ENCODE results near the gene SVOP. TPM values are rescaled to one million over a fixed set of nuclear protein-coding genes. Genes with fewer than 3 reads are reported as not detected.
"Not testable (repeated sequence)": the region's sequence is repeated elsewhere in the genome, so short reads cannot be mapped to it uniquely, and the experiment has no call there.

SVOP gene
- total and polyA plus RNA-seq, 2 donors (not counting 1 experiment from before 2014, with no cell fraction given) = not detected

GRCh38 chr12:108875682-108876361 is 145.0 kb downstream of the SVOP start:
- no peak overlapping the region for H3K9ac ChIP-seq (ENCODE audit: insufficient read depth, low read length)
- H3K4me1 ChIP-seq (ENCODE audit: control insufficient read depth, extremely low read depth, insufficient read depth, low read length) = no peaks in the 10 kb centered on the region
- no peak overlapping the region for H3K4me3 ChIP-seq (replicated peaks in 1 of 4; ENCODE audit: control extremely low read depth in 1 of 4, insufficient read depth in 1 of 4, low read depth in 3 of 4, low read length in 4 of 4)
- DNase-seq (ENCODE audit: low read depth in 2 of 2) = no peak
- no peak overlapping the region for H3K4me2 ChIP-seq (ENCODE audit: extremely low read depth, insufficient read depth, low read length)
- no peaks in the 10 kb centered on the region for H4K20me1 ChIP-seq (ENCODE audit: control insufficient read depth, extremely low read depth, insufficient read depth, low read length)
- no peaks in the 10 kb centered on the region for H3K36me3 ChIP-seq (ENCODE audit: control insufficient read depth, insufficient read depth, low read length)
- H3K27ac ChIP-seq (ENCODE audit: insufficient read depth, low read length) = no peak overlapping the region
- H3K9me3 ChIP-seq (ENCODE audit: control insufficient read depth, insufficient read depth, low read depth, low read length) = no peaks in the 10 kb centered on the region
- no peaks in the 10 kb centered on the region for H3K27me3 ChIP-seq (ENCODE audit: control insufficient read depth, insufficient read depth, low read length)
- no peak overlapping the region for H2AFZ ChIP-seq (ENCODE audit: low read length)
- no peaks in the 10 kb centered on the region for H3K79me2 ChIP-seq (ENCODE audit: control insufficient read depth, insufficient read depth, low read length)
- TF ChIP-seq, protein P1, sequence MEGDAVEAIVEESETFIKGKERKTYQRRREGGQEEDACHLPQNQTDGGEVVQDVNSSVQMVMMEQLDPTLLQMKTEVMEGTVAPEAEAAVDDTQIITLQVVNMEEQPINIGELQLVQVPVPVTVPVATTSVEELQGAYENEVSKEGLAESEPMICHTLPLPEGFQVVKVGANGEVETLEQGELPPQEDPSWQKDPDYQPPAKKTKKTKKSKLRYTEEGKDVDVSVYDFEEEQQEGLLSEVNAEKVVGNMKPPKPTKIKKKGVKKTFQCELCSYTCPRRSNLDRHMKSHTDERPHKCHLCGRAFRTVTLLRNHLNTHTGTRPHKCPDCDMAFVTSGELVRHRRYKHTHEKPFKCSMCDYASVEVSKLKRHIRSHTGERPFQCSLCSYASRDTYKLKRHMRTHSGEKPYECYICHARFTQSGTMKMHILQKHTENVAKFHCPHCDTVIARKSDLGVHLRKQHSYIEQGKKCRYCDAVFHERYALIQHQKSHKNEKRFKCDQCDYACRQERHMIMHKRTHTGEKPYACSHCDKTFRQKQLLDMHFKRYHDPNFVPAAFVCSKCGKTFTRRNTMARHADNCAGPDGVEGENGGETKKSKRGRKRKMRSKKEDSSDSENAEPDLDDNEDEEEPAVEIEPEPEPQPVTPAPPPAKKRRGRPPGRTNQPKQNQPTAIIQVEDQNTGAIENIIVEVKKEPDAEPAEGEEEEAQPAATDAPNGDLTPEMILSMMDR (conservative IDR thresholded peaks at IDR 0.05 in 1 of 2, IDR thresholded peaks at IDR 0.05 in 1 of 2; ENCODE audit: low read depth in 1 of 2, low read length in 2 of 2) = no peak
- TF ChIP-seq EZH2 (IDR thresholded peaks at IDR 0.05; ENCODE audit: low read length, missing control alignments) = no peak

- Histone ChIP-seq H3K4me1 (ENCODE audit: control insufficient read depth, extremely low read depth, insufficient read depth, low read length) (no peaks in the 10 kb centered on the region), H3K4me3 (replicated peaks in 1 of 4; ENCODE audit: control extremely low read depth in 1 of 4, insufficient read depth in 1 of 4, low read depth in 3 of 4, low read length in 4 of 4) (no peak overlapping the region), H3K27me3 (ENCODE audit: control insufficient read depth, insufficient read depth, low read length) (no peaks in the 10 kb centered on the region), H3K9me3 (ENCODE audit: control insufficient read depth, insufficient read depth, low read depth, low read length) (no peaks in the 10 kb centered on the region), H3K79me2 (ENCODE audit: control insufficient read depth, insufficient read depth, low read length) (no peaks in the 10 kb centered on the region), H3K27ac (ENCODE audit: insufficient read depth, low read length) (no peak overlapping the region), H3K9ac (ENCODE audit: insufficient read depth, low read length) (no peak overlapping the region), H3K36me3 (ENCODE audit: control insufficient read depth, insufficient read depth, low read length) (no peaks in the 10 kb centered on the region), H2AFZ (ENCODE audit: low read length) (no peak overlapping the region), H3K4me2 (ENCODE audit: extremely low read depth, insufficient read depth, low read length) (no peak overlapping the region), H4K20me1 (ENCODE audit: control insufficient read depth, extremely low read depth, insufficient read depth, low read length) (no peaks in the 10 kb centered on the region)
- TF ChIP-seq, protein P1 (conservative IDR thresholded peaks at IDR 0.05 in 1 of 2, IDR thresholded peaks at IDR 0.05 in 1 of 2; ENCODE audit: low read depth in 1 of 2, low read length in 2 of 2) = no peak
- TF ChIP-seq EZH2 (IDR thresholded peaks at IDR 0.05; ENCODE audit: low read length, missing control alignments) = no peak
- DNase-seq (ENCODE audit: low read depth in 2 of 2) = no peak
Observed at GRCh38 chr12:108875280-108875679, 145.6 kb downstream of the SVOP start.

DNA sequence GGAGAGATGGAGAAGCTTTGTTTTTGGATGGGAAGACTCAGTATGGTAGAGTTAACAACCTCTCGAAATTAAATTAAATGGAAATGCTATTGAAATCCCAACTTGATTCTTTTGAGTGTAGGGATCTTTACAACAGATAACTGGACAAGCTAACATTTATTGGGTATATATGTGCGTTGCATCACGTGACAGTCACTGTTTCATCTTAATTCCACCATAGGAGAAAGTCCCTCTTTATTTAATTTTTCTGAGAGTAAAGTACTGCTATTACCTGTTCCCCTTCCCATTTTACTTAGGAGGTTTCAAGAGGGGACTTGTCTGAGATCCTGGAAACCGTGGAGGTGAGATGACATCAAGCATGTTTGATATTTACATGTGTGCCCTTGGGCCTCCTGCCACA is 152.1 kb downstream of the SVOP start:
- no peak overlapping the region for H3K27ac ChIP-seq (ENCODE audit: insufficient read depth, low read length)
- no peaks in the 10 kb centered on the region for H3K36me3 ChIP-seq (ENCODE audit: control insufficient read depth, insufficient read depth, low read length)
- TF ChIP-seq, protein P1 (conservative IDR thresholded peaks at IDR 0.05 in 1 of 2, IDR thresholded peaks at IDR 0.05 in 1 of 2; ENCODE audit: low read depth in 1 of 2, low read length in 2 of 2) = no peak
- no peak for TF ChIP-seq EZH2 (IDR thresholded peaks at IDR 0.05; ENCODE audit: low read length, missing control alignments)
- H3K4me2 ChIP-seq (ENCODE audit: extremely low read depth, insufficient read depth, low read length) = no peak overlapping the region
- no peaks in the 10 kb centered on the region for H3K27me3 ChIP-seq (ENCODE audit: control insufficient read depth, insufficient read depth, low read length)
- no peaks in the 10 kb centered on the region for H4K20me1 ChIP-seq (ENCODE audit: control insufficient read depth, extremely low read depth, insufficient read depth, low read length)
- no peaks in the 10 kb centered on the region for H3K4me1 ChIP-seq (ENCODE audit: control insufficient read depth, extremely low read depth, insufficient read depth, low read length)
- no peak for DNase-seq (ENCODE audit: low read depth in 2 of 2)
- H2AFZ ChIP-seq (ENCODE audit: low read length) = no peak overlapping the region
- no peaks in the 10 kb centered on the region for H3K9me3 ChIP-seq (ENCODE audit: control insufficient read depth, insufficient read depth, low read depth, low read length)
- H3K79me2 ChIP-seq (ENCODE audit: control insufficient read depth, insufficient read depth, low read length) = no peaks in the 10 kb centered on the region
- H3K9ac ChIP-seq (ENCODE audit: insufficient read depth, low read length) = no peak overlapping the region
- no peak overlapping the region for H3K4me3 ChIP-seq (replicated peaks in 1 of 4; ENCODE audit: control extremely low read depth in 1 of 4, insufficient read depth in 1 of 4, low read depth in 3 of 4, low read length in 4 of 4)

- not testable (repeated sequence) for H3K4me2 ChIP-seq (ENCODE audit: extremely low read depth, insufficient read depth, low read length); H3K9ac ChIP-seq (ENCODE audit: insufficient read depth, low read length); H4K20me1 ChIP-seq (ENCODE audit: control insufficient read depth, extremely low read depth, insufficient read depth, low read length); H3K4me1 ChIP-seq (ENCODE audit: control insufficient read depth, extremely low read depth, insufficient read depth, low read length); H3K4me3 ChIP-seq (replicated peaks in 1 of 4; ENCODE audit: control extremely low read depth in 1 of 4, insufficient read depth in 1 of 4, low read depth in 3 of 4, low read length in 4 of 4); DNase-seq (ENCODE audit: low read depth in 2 of 2); H2AFZ ChIP-seq (ENCODE audit: low read length); H3K27ac ChIP-seq (ENCODE audit: insufficient read depth, low read length); H3K36me3 ChIP-seq (ENCODE audit: control insufficient read depth, insufficient read depth, low read length); H3K9me3 ChIP-seq (ENCODE audit: control insufficient read depth, insufficient read depth, low read depth, low read length); H3K27me3 ChIP-seq (ENCODE audit: control insufficient read depth, insufficient read depth, low read length); H3K79me2 ChIP-seq (ENCODE audit: control insufficient read depth, insufficient read depth, low read length)
Observed at GRCh38 chr12:108866083-108866482, 154.8 kb downstream of the SVOP start.
